ENCODE data around the gene CRHR2. TPM values are rescaled to one million over a fixed set of nuclear protein-coding genes. Genes with fewer than 3 reads are reported as not detected.

Gene CRHR2
- total RNA-seq, 1 donor from 2014 or later = not detected

DNA sequence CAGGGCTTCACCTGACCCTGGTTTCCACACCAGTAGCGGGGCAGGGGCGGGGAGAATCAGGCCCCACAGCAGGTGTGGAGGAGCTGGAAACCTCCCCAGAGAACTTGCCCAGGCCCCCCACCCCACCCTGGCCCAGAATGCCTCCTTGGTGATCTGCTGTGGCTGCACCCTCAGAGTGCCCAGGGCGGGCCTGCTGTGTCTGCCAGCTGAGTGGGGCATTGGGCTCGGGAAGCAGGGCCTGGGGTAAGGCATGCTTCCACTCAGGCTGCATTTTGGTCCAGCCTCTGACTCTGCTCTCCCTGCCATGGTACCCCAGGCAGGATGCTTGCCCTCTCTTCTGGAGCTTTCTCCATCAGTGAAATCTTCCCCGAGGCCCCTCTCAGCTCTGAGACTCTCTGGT lies 1.1 kb upstream of the CRHR2 start:
- no peak for DNase-seq (ENCODE audit: low read depth in 2 of 2)

DNA sequence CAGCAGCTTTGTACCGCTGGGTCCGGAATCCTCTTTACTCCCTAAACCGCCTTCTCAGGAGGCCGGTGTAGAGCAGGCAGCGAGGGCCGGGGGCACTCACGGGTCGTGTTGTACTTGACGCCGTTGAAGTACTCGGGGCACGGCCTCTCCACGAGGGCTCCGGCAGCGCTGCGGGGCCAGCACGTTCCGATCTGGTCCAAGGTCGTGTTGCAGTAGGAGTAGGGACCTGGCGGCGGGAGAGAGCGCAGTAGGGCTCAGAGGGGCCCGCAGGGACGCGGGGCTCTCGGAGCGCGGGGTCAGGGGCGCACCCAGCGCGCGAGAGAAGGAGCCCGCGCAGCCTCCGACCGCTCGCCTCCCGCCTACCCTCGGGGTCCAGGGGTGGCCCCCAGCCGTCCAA lies 443 bp downstream of the CRHR2 start:
- no peak for DNase-seq (ENCODE audit: low read depth in 2 of 2)

DNA sequence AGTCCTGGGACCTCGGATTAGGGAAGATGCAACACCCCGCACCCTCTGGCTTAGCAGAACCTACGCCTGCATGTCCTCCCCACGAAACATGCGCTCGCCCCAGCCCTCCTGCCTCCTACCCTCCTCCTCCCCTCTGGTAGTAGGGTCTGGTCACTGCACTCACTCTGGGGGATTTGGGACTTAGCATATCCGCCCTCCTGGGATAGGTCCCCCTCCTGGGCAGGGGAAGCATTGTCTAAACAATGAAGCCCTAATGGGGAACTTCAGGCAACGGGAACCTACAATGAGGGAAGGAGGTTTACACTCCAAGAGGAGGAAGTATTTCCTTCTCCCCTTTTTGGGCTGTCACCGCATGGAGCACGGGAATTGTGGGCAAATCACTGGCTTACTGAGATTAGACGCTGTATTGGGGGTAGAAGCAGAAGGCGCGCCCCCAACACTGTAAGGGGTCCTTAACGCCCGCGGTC lies 892 bp downstream of the CRHR2 start:
- DNase-seq (ENCODE audit: low read depth in 2 of 2) = no peak

DNA sequence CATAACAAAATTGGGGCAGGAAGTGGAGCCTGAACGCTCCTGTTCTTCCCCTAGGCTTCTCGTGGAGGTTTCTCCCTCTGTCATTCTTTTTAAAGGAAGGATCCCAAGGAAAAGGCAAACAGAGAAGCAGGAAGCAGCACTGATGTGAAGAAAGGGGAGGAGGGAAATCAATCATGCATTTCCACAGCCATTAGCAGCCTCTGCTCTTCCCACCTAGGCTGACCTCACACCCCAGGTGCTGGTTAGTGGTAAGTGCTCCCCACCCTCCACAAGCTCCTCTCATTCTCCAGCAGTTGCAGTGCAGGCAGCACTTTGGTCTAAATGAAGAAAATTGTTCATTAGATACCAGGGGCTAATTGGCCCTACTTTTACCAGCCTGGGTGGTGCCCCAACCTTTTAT lies 2.6 kb downstream of the CRHR2 start:
- DNase-seq (ENCODE audit: low read depth in 2 of 2) = no peak

DNA sequence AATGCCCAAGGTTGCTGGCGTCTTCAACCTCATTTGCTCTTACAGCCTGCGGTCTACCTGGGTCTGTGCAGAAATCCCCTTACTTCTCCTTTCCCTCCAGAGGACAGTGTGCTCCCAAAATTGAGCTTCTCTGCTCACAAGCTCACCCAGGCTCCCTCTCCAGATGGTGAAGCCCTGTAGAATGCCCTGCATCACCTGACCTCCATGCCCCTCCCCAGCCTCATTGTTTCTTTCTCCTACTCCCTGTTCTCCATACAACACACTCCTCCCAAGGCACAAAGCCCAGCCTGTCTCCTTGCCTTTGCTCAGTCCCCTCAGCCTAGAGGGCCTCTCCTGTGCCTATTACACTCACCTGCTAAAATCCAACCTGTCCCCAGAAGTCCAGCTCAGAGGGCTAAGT lies 3.5 kb downstream of the CRHR2 start:
- DNase-seq (ENCODE audit: low read depth in 2 of 2) = no peak

DNA sequence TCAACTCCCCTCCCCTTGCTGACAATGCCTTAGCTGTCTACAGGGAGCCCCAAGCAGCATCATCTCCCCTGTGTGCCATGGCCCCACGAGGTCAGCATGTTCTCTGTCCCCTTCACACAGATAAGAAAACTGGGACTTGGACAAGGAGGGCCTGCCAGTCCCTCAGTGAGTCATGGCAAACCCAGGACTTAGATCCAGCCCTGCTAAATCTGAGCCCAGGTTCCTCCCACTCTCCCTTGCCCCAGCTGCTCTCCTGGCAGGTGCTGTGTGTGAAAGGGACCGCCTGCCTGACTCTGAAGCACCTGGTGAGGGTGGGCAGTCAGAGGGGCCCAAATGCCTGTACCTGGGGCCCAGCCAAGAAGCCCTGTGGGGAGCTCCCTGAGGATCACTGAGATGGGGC lies 7.4 kb downstream of the CRHR2 start:
- DNase-seq (ENCODE audit: low read depth in 2 of 2) = no peak

DNA sequence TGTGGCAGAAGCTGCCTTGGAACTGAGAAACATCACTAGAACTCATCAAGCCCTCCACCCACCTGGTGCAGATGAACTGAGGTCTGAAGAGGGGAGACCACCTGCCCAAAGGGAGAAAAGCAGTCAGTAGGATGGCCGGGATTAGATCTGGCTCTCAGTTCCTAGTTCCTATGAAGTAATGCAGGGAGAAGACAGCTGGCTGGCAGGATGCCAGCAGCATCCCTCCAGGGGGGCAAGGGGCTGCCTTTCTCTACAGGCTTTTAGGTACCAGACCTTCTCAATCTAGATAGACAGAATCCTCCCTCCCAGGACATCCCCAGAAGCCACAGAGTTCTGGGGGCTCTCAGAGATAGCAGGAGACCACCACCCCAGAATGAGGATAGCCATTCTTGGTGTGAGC lies 7.8 kb downstream of the CRHR2 start:
- DNase-seq (ENCODE audit: low read depth in 2 of 2) = no peak

DNA sequence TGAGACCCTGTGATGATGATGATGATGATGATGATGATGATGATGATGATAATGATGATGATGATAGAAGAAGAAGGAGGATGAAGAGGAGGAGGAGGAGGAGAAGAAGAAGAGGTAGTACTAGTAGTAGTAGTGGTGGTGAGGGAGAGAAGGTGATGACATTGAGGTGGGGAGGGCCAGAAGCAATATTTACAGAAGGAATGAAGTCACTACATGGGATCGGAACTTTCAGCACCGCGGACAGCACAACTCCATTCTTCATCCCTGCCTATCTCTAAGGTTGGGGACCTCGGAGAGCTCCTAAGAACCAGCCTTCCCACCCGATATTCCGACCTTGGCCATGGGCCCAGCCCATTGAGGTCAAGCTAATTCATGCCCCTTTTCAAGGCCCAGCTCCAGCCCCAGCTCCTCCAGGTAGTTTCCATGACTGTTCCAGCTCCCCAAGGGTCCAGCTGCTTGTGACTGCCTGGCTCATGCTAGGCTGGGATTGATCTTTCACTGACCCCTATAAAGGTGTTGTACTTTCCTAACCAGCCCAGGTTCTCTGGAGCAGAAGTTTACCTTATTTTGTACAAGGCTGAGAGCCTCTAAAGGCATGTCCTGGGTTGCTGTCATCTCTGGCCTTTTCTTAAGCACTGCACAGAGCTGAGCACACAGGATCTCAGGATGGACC lies 10.3 kb downstream of the CRHR2 start:
- peak; percentile 3 to 81 for DNase-seq (ENCODE audit: low read depth in 2 of 2)

DNA sequence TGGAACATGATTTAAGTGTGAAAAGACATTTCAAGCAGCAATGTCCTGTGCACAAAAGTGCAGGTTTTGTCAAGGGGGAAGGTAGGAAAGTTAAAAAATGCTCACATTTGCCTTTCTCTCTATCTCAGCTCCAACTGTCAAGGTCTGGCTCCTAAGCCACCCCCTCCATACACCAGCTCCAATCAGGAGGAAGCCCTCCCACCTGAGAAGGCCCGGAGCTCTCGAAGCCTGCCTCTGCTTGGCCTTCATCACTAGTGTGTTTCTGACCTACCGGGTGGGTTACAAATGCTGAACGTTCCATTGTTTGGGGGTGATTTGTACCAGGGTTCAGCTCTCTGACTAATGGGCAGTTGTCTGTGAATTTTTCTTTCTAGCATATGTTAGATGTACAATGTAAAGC lies 14.2 kb downstream of the CRHR2 start:
- no peak for DNase-seq (ENCODE audit: low read depth in 2 of 2)

DNA sequence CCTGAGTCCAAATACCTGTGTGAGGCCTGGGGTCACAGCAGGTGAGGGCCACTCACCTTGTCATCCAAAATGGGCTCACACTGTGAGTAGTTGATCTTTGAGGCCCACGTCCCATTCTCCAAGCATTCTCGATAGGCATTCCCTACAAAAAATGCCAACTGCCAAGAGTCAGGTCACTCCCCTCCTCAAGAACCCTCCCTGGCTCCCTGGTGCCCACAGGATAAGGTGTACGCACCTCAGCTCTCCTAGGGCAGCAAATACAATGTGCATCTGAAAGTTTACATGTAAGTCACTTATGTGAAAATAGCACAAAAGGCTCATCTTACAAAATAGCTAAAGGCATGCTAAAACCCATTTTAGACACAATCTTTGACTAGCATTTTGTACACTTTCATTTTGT lies 15.1 kb downstream of the CRHR2 start:
- DNase-seq (ENCODE audit: low read depth in 2 of 2) = no peak

DNA sequence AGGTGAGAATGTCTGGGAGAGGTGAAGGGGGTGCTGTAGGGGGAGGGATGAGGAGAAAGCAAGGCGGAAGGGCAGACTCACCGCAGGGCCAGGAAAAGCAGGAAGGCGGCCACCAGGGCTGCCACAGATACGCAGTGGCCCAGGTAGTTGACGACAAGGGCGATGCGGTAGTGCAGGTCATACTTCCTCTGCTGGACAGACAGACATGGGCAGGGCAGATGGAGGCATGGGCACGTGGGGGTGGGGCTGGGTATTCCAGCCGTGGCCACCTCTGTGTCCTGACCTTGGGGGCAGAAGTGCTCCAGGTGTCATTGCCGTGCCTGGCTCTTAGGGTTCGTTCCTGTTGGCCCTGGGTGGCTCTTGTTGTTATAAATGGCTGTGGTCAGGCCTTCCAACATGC lies 16.8 kb downstream of the CRHR2 start:
- no peak for DNase-seq (ENCODE audit: low read depth in 2 of 2)

DNA sequence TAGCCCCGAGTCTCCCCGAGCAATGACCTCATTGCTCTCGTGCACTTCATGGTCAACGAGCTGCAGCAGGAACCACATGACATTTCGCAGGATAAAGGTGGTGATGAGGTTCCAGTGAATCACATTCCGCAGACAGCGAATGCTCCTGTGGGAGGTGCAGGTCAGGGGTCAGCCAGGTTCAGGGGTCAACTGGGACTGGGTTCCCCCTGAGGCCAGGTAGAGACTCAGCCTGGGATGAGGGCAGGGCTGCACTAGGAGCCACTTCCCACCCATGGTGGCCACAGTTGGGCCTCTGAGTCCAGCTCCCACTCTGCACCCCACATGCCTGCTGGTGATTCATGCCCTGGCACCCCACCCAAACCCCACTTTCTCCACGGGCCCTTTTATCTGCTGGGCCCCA lies 17.2 kb downstream of the CRHR2 start:
- DNase-seq (ENCODE audit: low read depth in 2 of 2) = no peak

DNA sequence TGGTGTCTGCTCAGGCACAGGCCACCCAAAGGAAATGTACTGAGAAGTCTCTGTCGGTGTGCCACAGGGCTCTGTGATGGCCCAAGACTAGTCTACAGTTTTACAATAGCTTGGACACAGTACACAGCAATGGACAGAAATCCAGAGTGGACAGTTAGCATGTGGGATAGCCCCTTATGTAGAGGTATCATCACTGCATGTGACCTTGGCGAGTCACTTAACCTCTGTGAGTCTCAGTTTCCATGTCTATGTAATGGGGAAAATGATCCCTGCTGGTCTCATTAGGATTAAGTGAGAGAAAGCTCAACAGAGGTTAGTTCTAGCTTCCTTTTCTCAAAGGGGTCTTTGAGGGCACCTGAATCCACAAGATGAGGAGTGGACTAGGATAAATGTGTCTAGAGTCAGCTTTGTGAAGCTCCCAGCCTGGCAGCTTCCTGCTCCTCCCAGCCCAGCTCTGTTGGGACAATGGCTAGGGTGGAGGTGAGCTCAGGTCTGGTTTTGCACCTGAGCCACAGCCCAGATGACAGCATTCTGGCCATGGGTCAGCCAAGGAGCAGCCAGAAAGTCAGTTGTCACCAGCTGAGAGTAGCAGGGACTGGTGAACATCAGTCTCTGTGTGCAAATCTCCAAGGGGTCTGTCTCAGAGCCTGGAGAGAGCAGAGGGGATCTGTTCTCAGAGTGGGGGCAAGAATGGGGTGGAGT lies 17.9 kb downstream of the CRHR2 start:
- DNase-seq (ENCODE audit: low read depth in 2 of 2) = no peak

DNA sequence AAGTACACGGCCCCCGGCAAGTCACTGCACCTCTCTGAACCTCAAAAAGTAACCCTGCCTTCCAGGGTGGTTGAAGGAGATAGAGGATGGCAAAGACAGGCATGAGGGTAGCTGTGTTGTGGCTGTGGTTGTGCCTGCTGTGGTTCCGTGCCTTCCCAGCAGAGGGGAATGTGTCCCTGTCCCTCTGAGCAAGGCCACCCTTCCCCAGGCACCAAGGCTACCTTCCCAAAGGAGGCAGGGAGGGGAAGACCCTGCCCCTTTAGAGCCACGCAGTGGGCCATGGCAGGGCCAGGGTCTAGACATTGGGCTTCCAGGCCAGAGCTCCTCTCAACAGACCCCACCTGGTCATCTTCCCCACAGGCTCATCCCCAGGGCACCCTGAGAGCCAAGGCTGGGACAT lies 18.8 kb downstream of the CRHR2 start:
- no peak for DNase-seq (ENCODE audit: low read depth in 2 of 2)

DNA sequence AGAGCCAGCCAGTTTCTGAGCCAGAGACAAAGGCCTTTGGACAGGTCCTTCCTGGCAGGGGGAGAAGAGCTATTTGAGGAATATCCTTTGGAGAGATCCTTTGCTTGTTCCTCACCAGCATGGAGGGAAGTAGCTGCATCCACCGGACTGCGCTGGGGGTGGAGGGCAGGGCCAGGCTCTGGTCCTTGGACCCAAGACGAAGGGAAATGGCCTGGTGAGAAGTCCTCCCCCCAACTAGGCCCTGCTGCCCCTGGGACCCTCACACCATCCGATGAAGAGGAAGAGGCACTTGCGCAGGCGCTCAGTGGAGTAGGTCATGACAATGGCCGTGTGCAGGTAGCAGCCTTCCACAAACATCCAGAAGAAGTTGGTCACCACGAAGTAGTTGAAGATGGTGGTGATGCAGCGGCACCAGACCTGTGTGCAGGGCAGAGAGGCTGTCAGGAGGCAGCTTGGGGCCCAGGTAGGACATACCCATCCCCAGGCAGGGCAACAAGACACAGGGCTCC lies 19.8 kb downstream of the CRHR2 start:
- no peak for DNase-seq (ENCODE audit: low read depth in 2 of 2)

DNA sequence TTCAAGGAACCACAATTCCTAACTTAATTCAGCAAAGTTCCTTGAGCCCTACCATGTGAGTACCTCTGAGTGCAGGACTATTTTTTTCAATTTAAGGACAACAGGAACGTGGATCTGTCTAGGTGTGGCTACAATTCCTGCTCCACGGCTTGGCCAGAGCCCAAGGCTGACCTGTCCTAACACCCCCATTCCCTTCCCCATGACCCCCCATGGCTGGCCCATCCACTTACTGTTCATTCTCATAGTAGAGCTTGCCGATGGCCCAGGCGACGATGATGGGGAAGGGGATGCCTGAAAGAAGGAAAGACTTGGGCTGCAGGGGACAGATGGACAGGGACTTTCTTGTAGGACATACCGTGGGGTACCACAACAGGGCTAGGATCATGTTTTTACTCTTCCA lies 20.3 kb downstream of the CRHR2 start:
- DNase-seq (ENCODE audit: low read depth in 2 of 2) = no peak

DNA sequence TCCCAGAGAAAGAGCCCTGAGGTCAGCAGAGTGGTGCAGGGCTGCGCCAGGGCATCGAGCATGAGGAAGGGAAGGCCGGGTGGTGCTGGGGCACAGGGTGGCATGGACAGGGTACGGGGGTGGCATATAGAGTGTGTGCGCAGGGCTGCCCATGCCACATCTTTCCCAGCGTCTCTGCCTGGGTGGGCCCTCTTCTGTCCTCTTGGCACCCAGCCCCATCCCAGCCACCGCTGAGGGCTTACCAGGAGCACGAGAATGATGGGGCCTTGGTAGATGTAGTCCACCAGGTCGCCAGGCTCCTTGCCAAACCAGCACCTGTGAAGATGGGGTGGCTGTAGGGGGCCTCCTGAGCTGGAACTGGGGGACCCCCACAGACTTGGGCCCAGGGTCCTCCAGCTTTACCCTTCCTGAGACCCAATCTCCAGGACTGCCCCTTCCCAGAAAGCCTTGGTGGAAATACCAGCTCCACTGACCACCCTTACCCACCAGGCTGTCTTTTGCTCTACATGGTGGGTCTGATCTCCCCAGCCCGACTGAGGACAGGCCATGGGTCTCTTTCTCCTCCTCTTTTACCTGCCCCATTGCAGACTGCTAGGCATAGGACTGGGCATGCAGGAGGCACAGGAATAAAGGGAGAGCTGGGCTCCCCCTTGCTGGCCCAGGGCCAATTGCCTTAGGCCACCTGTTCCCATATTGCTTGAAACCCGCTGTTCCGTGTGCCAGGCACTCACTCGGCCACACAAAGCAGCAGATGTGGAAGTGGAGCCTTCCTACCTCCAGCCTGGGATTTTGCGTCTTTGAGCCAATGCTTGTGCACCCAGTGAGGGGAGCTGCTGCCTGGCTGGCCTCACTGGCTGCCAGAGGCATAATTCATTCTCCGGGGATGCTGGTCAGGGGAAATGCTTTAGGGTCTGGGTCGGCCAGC lies 21.7 kb downstream of the CRHR2 start:
- no peak for DNase-seq (ENCODE audit: low read depth in 2 of 2)

DNA sequence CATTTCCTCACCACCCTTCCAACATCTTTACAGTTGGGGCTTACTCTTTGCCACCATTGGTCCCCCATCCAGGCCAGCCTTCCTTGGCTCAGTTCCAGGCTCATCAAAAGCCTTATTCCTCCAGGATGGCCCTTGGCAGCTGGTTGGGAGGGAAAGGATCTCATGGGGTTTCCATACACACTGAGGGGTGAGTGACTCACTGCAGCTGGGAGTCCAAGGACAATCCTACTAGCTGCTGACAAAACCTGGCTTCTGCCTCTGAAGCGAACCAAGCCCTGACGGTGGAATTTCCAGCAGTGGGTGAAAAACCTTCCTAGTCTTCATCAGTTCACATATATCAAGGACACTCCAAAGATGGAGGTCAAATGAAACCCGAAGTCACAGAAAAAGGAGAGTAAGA lies 22.9 kb downstream of the CRHR2 start:
- no peak for DNase-seq (ENCODE audit: low read depth in 2 of 2)

DNA sequence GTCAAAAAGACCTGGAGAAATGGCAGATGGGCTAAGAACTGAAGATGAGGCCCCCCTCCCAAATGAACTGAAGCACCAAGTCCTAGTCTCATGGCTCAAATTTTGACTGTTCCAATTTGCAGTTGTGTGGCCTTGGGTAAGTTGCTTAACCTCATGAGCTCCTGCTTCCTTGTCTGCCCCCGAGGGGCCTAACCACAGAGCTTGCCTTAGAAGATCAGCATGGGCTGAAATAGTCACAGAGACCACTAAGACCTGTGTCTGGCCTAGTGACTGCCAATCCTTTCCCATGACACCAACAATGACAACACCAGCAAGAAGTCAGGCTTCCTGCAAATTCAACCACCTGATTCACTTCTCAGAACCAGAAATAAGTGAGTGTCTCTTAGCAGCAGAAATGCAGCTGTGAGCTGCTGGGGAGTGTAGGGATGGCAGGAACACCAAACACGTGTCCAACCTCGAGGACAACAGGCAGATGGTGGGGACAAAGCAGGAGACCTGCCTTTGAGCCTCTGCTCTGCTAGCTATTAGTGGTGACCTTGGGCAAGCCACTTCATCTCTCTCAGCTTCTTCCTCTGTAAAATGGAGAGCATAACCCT lies 23.7 kb downstream of the CRHR2 start:
- no peak for DNase-seq (ENCODE audit: low read depth in 2 of 2)

DNA sequence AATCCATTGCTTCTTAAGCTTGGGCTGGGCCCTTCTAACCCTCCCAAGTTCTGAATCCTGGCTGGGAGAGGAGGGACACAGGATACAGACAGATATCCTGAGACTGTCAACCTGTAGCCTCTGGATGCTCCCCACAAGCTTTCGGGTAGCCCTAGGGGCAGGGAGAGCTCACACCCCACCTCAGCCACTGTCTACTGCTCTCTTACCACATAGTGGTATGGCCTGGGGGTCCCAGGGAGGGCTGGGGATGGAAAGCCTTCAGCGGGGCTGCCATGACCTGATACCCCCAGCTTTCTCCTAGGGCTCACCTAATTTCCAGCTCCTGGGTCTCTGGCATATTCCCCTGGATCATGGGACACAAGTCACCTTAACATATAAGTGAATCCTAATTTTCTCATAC lies 25.1 kb downstream of the CRHR2 start:
- DNase-seq (ENCODE audit: low read depth in 2 of 2) = no peak

DNA sequence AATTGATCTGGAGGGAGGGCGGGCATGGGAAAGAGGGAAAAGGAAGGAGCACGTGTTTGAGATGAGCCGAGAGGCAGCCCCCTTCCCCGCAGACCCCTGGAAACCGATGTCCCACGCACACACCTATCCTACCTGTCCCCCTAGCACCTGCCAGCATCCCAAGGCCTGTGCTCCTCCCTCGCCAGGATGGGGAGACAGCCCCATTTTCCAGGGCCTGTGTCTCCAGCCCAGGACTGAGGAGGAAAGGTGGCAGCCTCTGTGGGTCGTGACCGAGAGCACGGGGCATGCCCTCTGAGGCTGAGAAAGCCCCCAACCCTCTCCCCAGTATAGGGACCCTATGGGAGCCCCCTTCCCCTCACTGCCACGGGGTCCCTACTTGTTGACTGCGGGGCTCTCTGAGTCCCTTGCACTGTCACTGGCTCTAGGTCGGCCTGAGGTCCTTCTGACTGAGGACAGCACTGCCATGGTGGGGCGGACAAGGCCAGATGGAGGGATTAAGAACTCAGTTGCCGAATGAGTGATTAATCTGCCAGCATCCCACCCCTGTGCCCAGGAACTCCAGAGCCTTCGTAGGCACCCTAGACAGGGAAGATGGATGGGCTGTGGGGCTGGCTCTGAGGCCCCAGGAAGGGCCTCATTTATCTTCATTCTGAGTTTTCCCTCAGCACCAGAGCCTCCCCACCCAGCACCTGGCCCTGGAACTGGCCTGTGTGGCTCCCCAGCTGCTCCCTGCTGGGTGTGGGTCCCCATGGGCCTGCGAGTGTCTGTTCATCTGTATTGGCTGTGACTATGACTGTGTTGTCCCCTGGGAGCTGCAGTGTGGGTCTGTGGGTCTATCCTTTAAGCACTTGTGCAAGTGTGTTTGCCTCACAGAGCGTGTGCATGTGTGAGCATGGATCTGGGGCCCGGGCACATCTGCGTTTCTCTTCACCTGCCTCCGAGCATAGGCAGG lies 26.0 kb downstream of the CRHR2 start:
- no peak for DNase-seq (ENCODE audit: low read depth in 2 of 2)
